PFSK-1 (cell line): ENCODE results near the gene BORCS8.

Experiments used
- POLR2AphosphoS5 ChIP-seq: IDR thresholded peaks from 2 replicates; pipeline ENCODE4 v1.6.1; 2012; ENCODE audit warnings: low read depth, mild to moderate bottlenecking, control low read depth, low read length, moderate library complexity
- SIN3A ChIP-seq: IDR thresholded peaks from 2 replicates; pipeline ENCODE4 v1.6.1; 2012; ENCODE audit warnings: mild to moderate bottlenecking, low read length, moderate library complexity, borderline replicate concordance; ENCODE audit not compliant: insufficient read depth
- TAF1 ChIP-seq: IDR thresholded peaks from 2 replicates; pipeline ENCODE4 v1.6.1; 2012; ENCODE audit warnings: low read length, control low read depth, borderline replicate concordance; ENCODE audit not compliant: insufficient read depth
- TF ChIP-seq, protein P1 (sequence below), 2 experiments: IDR thresholded peaks; 2 replicates each; pipeline versions ENCODE4 v1.6.1 to v1.8.0; 2011 to 2012; ENCODE audit warnings: low read depth in 2 of 2, low read length in 2 of 2, control low read depth in 1 of 2, inconsistent platforms in 1 of 2, mild to moderate bottlenecking in 1 of 2, moderate library complexity in 1 of 2; ENCODE audit not compliant: insufficient read depth in 1 of 2

DNA sequence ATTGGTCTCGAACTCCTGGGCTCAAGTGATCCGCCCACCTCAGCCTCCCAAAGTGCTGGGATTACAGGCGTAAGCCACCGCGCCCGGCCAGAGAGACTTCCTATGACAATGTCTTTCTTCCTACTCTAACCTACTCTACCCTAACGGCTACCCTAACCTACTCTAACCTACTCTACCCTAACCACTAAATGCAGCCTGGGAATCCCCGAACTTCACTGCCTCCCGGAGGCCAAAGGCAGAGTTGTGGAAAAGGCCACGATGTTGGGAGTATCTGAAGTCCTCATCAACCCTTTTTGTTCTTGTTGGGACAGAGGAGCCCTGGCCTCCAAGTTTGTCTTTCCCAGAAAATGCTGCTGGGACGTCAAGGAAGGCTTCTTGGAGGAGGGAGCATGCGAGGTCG is 12.2 kb upstream of the BORCS8 start:
- no peak for TF ChIP-seq POLR2AphosphoS5
- TF ChIP-seq TAF1: no peak
- TF ChIP-seq, protein P1, sequence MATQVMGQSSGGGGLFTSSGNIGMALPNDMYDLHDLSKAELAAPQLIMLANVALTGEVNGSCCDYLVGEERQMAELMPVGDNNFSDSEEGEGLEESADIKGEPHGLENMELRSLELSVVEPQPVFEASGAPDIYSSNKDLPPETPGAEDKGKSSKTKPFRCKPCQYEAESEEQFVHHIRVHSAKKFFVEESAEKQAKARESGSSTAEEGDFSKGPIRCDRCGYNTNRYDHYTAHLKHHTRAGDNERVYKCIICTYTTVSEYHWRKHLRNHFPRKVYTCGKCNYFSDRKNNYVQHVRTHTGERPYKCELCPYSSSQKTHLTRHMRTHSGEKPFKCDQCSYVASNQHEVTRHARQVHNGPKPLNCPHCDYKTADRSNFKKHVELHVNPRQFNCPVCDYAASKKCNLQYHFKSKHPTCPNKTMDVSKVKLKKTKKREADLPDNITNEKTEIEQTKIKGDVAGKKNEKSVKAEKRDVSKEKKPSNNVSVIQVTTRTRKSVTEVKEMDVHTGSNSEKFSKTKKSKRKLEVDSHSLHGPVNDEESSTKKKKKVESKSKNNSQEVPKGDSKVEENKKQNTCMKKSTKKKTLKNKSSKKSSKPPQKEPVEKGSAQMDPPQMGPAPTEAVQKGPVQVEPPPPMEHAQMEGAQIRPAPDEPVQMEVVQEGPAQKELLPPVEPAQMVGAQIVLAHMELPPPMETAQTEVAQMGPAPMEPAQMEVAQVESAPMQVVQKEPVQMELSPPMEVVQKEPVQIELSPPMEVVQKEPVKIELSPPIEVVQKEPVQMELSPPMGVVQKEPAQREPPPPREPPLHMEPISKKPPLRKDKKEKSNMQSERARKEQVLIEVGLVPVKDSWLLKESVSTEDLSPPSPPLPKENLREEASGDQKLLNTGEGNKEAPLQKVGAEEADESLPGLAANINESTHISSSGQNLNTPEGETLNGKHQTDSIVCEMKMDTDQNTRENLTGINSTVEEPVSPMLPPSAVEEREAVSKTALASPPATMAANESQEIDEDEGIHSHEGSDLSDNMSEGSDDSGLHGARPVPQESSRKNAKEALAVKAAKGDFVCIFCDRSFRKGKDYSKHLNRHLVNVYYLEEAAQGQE (IDR thresholded peaks at IDR 0.05; ENCODE audit: insufficient read depth in 1 of 2, low read depth in 2 of 2, low read length in 2 of 2): no peak
- TF ChIP-seq SIN3A: no peak
